Heart right ventricle (tissue), 16 donors: ENCODE results near the gene FOXN3. TPM values are rescaled to one million over a fixed set of nuclear protein-coding genes. Genes with fewer than 3 reads are reported as not detected.
"Not testable (repeated sequence)": the region's sequence is repeated elsewhere in the genome, so short reads cannot be mapped to it uniquely, and the experiment has no call there.

ENCODE experiments used
- ATAC-seq, 8 donors: fragments of 200-7000 bp; cut with Tn5 transposase; one replicate each; pipeline ENCODE4 v1.9.1; 2020; ENCODE audit warnings: mild to moderate bottlenecking in 8 of 8, moderate library complexity in 8 of 8, moderate number of reproducible peaks in 1 of 8
- DNase-seq, 2 donors: peaks; one replicate each; pipeline ENCODE4 v3.0.0-alpha.2; 2020
- H3K27ac ChIP-seq, 10 donors: fragments of 200-600 bp; sonication (generic) in 2 of 10; one replicate each; pipeline versions ENCODE4 v1.5.0 to v1.8.0; 2020 to 2022; ENCODE audit warnings: mild to moderate bottlenecking in 3 of 10
- H3K27me3 ChIP-seq, 7 donors: fragments of 200-600 bp; one replicate each; pipeline ENCODE4 v1.8.0; 2021 to 2022; ENCODE audit warnings: mild to moderate bottlenecking in 2 of 7
- H3K36me3 ChIP-seq, 9 donors: fragments of 200-600 bp; sonication (generic) in 1 of 9; one replicate each; pipeline versions ENCODE4 v1.5.0 to v1.8.0; 2020 to 2022; ENCODE audit warnings: mild to moderate bottlenecking in 2 of 9
- H3K4me1 ChIP-seq, 9 donors: fragments of 200-600 bp; sonication (generic) in 1 of 9; one replicate each; pipeline versions ENCODE4 v1.5.0 to v1.8.0; 2020 to 2022; ENCODE audit warnings: mild to moderate bottlenecking in 4 of 9
- H3K4me3 ChIP-seq, 10 donors: fragments of 200-600 bp; sonication (generic) in 2 of 10; one replicate each; pipeline versions ENCODE4 v1.5.0 to v1.8.0; 2020 to 2022; ENCODE audit warnings: mild to moderate bottlenecking in 7 of 10, moderate library complexity in 2 of 10
- H3K9me3 ChIP-seq, 11 donors: fragments of 200-600 bp in 10 of 11; sonication (generic) in 2 of 11; one replicate each; pipeline versions ENCODE4 v1.5.0 to v1.8.0; 2013 to 2022; ENCODE audit warnings: mild to moderate bottlenecking in 2 of 11, control low read depth in 1 of 11, moderate library complexity in 1 of 11
- CTCF ChIP-seq, 9 donors: fragments of 200-600 bp; sonication (generic) in 2 of 9; IDR thresholded peaks; one replicate each; pipeline versions ENCODE4 v1.5.0 to v1.8.0; 2021 to 2022; ENCODE audit warnings: antibody characterized with exemption in 9 of 9, mild to moderate bottlenecking in 5 of 9, moderate library complexity in 1 of 9
- WGBS, 2 donors: extraction: QIAGEN DNeasy Blood & Tissue Kit; methylation state at CpG; one replicate each; pipeline ENCODE4 v1.1.7; 2013; ENCODE audit warnings: inconsistent platforms in 1 of 2; 5-methylcytosine and 5-hydroxymethylcytosine counted together
- intact Hi-C, 10 donors: fragments of 100-400 bp; cut with DNase I; formaldehyde crosslinking; loops; one replicate each; pipeline versions ENCODE4 v1.11.1 to v1.14.2; 2022
- polyA plus RNA-seq, 2 donors: library from polyadenylated mRNA; stranded (reverse); fragments of 200-250 nt; gene quantifications; one replicate each; pipeline ENCODE4 v1.2.3, GENCODE V29; 2013
- total RNA-seq, 10 donors: library from RNA; stranded (reverse); fragmentation: NEBNext Ultra II Directional in 3 of 10; extraction: Animal tissue kit (Norgen Biotek cat#: 25700) in 3 of 10; gene quantifications; one replicate each; pipeline versions ENCODE4 v1.2.1 to v1.2.4, GENCODE V29; 2021 to 2023
- donor health status: Arrhythmogenic right ventricular cardiomyopathy.
- donor health status: ischemic (EF 13 %, LVEDD 7.1; RV severe dilation, severe dysfunction).
- donor health status: healthy with polysubstance abuse.
- donor health status: DM: no; HTN: yes; CAD: no.
- donor health status: DM: no; HTN: no; CAD: no.
- donor health status: ischemic (EF 25% LVEDD 6.9; RV normal size, moderate dysfunction).
- donor health status: ischemic (EF 25% LVEDD 5.7; RV mildly dilated, moderate dysfunction).
- donor health status: healthy.
- donor health status: DM: yes; HTN: yes; CAD: no.
- donor health status: Ischemic cardiomyopathy.
- donor health status: ischemic (EF 35%, LVEDD 5.7; RV mildly dilated, moderate dysfunction).
- donor health status: nonischemic (EF 11% LVEDD 7.7; RV severe dilation, severe dysfunction).
- donor health status: DM: yes; HTN: yes; CAD: no.
- donor health status: PGD.
- donor health status: ischemic (EF 29% LVEDD 5.4; RV normal size, mild dysfunction).
- donor health status: nonischemic (EF 23%, LVEDD 6.1; RV moderate dilation, normal function).

The FOXN3 gene
- total and polyA plus RNA-seq, 12 donors, result 13.0 to 150 (median 107) TPM

DNA sequence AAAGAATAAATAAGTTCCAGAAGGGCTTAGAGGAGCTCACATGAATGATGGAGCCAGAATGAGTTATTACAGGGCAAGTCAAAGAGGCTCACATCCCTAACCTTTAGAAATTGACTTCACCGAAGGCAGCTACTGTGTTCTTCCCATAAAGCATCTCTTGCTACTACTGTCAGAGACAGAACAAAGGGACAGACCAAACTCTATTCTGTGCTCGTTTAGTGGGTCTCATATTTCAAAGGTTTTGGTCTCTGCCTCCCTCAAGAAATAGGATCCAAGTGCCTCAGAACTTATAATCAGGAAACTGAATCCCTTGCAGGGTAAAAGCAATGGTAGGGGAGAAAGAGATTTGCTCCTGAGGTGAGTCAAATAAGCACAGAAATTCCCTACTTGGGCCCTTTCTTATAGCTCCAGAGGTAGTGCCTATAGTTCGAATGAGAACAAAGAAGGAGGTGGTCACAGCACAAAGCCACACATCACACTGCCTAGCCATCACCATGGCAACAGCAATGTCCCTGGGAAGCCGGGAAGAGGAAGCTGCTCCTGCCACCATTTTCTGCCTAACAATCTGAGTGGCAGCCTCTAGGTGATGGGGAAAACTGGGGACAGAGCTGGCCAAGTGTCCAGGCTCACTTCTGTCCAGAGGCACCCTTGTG is 294.9 kb downstream of the FOXN3 start:
- H3K4me3 ChIP-seq, result no peak overlapping the region
- peaks cover 0 to 17% (median 0%) of the 10 kb centered on the region in 11 donors for H3K9me3 ChIP-seq
- ATAC-seq, result no peak
- no peak overlapping the region for H3K27ac ChIP-seq
- intact Hi-C loops, result no loop called here
- DNase-seq, result no peak
- no peaks in the 10 kb centered on the region for H3K4me1 ChIP-seq
- TF ChIP-seq CTCF (IDR thresholded peaks at IDR 0.05), result no peak
- H3K36me3 ChIP-seq, result no peaks in the 10 kb centered on the region
- 36 to 44% methylated on average over 4 of the region's 4 CpGs for WGBS, 2 donors
- H3K27me3 ChIP-seq, result peaks cover 0 to 5% (median 0%) of the 10 kb centered on the region in 7 donors

GRCh38 chr14:89117012-89117411 is 300.0 kb downstream of the FOXN3 start:
- no peaks in the 10 kb centered on the region for H3K4me1 ChIP-seq
- no peak for ATAC-seq
- no peak overlapping the region for H3K27ac ChIP-seq
- intact Hi-C loops, result no loop called here
- no peak overlapping the region for H3K4me3 ChIP-seq
- 72 to 82% methylated on average over 5 of the region's 5 CpGs for WGBS, 2 donors
- DNase-seq, result no peak
- no peaks in the 10 kb centered on the region for H3K36me3 ChIP-seq
- H3K27me3 ChIP-seq, result peaks cover 0 to 8% (median 0%) of the 10 kb centered on the region in 7 donors
- H3K9me3 ChIP-seq, result peaks cover 0 to 17% (median 0%) of the 10 kb centered on the region in 11 donors
- TF ChIP-seq CTCF (IDR thresholded peaks at IDR 0.05), result no peak

- Histone ChIP-seq H3K27ac (no peak overlapping the region), H3K9me3 (peaks cover 0 to under 1% (median 0%) of the 10 kb centered on the region in 11 donors), H3K4me3 (no peak overlapping the region), H3K27me3 (peaks cover 0 to 8% (median 0%) of the 10 kb centered on the region in 7 donors), H3K36me3 (no peaks in the 10 kb centered on the region), H3K4me1 (no peaks in the 10 kb centered on the region)
- ATAC-seq (no peak), DNase-seq (no peak)
- intact Hi-C loops, result no loop called here
- no peak for TF ChIP-seq CTCF (IDR thresholded peaks at IDR 0.05)
Observed at GRCh38 chr14:89114109-89114508, 302.9 kb downstream of the FOXN3 start.

DNA sequence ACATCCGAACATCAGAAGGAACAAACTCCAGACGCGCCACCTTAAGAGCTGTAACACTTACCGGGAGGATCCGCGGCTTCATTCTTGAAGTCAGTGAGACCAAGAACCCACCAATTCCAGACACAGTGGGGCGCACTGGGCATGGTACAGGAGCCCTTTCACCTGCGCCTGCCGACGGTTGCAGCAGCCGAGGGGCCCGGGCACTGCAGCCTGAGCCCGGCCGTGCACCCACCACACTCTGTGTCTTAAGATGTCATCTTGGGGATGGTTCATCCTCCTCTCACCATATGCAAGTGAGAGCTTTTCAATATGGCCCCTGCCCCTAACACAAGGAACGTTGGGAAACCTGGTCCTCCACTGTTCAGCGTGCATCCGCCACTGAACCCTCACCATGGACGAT is 304.3 kb downstream of the FOXN3 start:
- intact Hi-C loops, result no loop called here
- Histone ChIP-seq H3K27me3 (peaks cover 0 to 8% (median 0%) of the 10 kb centered on the region in 7 donors), H3K9me3 (no peaks in the 10 kb centered on the region), H3K4me1 (no peaks in the 10 kb centered on the region), H3K36me3 (no peaks in the 10 kb centered on the region), H3K27ac (no peak overlapping the region), H3K4me3 (no peak overlapping the region)
- DNase-seq, result no peak
- no peak for TF ChIP-seq CTCF (IDR thresholded peaks at IDR 0.05)
- WGBS, 2 donors, result 92 to 94% methylated on average over 18 of the region's 18 CpGs
- no peak for ATAC-seq

GRCh38 chr14:89111766-89112543 is 305.1 kb downstream of the FOXN3 start:
- DNase-seq, ATAC-seq, H3K9me3 ChIP-seq, H3K27me3 ChIP-seq, H3K27ac ChIP-seq, H3K4me3 ChIP-seq, intact Hi-C loops, H3K36me3 ChIP-seq, H3K4me1 ChIP-seq: not testable (repeated sequence)
- WGBS, 2 donors, result 84 to 85% methylated on average over 20 to 25 of the region's 25 CpGs

DNA sequence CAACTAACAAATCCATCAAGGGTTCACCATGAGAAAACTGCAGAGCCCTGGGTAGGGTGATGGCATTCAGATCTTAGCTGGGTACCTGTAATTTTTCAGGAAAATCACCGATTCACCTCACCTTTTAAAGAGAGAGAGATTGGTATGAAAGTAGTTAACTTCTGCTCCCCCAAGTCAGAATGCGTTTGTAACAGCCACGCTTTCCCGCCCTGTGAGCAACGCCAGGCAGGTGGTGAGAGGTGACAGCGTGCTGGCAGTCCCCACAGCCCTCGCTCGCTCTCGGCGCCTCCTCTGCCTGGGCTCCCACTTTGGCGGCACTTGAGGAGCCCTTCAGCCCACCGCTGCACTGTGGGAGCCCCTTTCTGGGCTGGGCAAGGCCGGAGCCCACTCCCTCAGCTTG is 305.8 kb downstream of the FOXN3 start:
- ATAC-seq, H3K27me3 ChIP-seq, intact Hi-C loops, H3K27ac ChIP-seq, H3K4me1 ChIP-seq, H3K9me3 ChIP-seq, H3K4me3 ChIP-seq, DNase-seq, H3K36me3 ChIP-seq: not testable (repeated sequence)
- 90 to 96% methylated on average over 11 to 12 of the region's 13 CpGs for WGBS, 2 donors
